Stimulated activated CD8-positive, alpha-beta memory T cell treated with anti-CD3 and anti-CD28 coated beads, Interleukin-2, amount 100 ng/mL, for 48 hours (primary cell): Measurements from ENCODE around the gene TMOD3.
"Not testable (repeated sequence)": the region's sequence is repeated elsewhere in the genome, so short reads cannot be mapped to it uniquely, and the experiment has no call there.

ENCODE experiments used
- DNase-seq, 2 donors: peaks; one replicate each; pipeline ENCODE4 v3.0.0-alpha.2; 2020; ENCODE audit warnings: low read depth in 2 of 2

Gene TMOD3

DNA sequence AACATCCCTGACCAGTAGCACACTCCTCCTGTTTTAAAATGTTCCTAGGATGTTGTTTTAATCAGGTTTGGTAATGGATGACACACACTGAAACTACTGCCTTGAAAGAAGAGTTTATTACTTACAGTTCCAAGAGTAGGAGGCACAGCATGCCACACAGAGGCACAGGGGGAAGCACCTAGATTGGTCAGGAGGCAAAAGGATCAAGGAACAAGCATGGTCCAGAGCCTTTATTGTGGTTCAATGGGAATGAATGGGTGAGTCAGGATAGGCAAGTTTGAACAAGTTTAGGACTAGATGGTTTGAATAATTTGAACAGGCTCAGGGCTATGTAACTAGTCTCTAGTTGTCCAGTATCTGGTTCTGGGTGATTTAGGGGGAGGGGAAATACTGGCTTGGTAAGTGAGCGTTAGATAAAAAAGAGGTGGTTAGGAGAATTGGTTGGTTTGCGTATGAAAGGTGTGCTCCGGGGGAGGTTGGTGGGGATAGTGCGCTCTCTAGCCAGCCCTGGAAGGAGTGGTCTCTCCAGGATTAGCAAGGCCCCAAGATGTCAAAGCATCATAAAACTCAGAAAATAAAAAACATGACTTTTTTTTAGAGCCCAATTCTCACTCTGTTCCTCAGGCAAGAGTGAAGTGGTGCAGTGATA is 35.1 kb downstream of the TMOD3 start:
- no peak for DNase-seq

DNA sequence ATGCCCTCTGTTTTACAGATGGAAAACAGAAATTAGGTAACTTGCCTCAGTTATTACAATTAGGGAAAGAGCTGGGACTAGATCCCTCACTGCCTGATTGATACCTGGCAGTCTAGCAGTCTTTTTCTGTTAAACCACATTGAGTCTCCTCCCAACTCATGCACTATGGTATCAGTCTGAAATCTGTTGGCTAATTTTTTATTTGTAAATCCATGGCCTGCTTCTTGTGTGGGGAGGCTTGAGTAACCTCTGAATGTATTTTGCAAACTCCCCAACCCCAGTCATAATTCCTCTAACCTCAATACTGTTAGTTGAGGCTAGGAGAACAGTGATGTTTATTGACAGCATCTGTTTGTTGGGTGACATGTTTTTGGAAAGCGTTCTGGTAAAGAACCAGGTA is 35.9 kb downstream of the TMOD3 start:
- no peak for DNase-seq

DNA sequence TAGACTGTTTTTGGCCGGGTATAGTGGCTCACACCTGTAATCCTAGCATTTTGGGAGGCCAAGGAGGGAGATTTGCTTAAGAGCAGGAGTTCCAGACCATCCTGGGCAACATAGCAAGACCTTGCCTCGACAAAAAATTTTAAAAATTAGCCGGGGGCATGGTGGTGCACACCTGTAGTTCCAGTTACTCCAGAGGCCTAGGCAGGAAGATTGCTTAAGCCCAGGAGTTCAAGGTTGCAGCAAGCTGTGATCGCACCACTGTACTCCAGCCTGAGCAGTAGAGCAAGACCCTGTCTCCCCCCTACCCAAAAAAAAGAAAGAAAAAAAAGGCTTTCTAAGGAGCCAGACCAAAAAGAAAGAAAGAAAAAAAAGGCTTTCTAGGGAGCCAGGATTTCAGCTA is 36.7 kb downstream of the TMOD3 start:
- DNase-seq = no peak

DNA sequence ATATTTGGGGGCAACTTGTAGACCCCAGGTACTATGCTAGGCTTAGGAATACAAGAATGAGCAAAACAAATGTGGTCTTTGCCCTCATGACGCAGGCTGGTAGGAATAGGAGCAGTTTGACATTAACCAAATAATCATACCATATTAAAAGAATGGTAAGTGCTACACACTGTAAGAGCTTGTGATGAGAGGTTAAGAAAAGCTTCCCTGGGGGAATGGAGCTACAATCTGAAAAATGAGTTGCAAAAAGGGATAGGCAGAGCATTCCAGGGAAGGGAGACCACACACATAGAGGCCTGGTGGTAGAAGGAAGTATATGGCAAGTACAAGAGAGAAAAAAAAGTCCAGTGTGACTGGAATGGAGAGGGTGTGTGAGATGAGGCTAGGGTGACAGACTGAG is 37.3 kb downstream of the TMOD3 start:
- DNase-seq = no peak

DNA sequence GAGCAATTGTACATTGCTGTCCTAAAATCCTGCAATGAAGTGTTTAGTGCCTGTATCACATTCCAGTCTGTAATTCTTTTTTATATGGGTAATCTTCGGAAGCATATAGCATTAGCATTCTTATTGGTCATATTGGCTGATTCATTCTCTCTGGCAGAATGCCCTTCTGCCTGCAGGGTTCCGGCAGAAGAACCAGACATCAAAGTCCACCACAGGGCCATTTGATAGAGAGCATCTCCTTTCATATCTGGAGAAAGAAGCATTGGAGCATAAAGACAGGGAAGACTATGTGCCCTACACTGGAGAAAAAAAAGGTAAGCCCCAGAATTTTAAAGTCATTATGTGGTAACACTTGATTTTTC is 39.6 kb downstream of the TMOD3 start:
- DNase-seq = no peak

DNA sequence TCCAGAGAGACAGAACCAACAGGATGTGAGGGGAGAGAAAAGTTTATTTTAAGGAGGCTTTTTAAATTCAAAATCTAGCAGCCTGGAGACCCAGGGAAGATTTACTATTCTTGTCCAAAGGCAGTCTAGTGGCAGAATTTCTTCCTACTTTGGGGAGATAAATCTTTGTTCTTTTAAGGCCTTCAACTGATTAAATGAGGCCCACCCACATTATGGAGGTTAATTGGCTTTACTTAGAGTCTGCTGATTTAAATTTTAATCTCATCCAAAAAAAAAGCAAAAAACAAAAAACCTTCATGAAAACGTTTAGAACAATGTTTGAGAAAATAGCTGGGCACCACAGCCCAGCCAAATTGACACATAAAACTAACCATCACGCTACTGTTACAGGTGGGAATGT is 41.3 kb downstream of the TMOD3 start:
- DNase-seq = no peak

DNA sequence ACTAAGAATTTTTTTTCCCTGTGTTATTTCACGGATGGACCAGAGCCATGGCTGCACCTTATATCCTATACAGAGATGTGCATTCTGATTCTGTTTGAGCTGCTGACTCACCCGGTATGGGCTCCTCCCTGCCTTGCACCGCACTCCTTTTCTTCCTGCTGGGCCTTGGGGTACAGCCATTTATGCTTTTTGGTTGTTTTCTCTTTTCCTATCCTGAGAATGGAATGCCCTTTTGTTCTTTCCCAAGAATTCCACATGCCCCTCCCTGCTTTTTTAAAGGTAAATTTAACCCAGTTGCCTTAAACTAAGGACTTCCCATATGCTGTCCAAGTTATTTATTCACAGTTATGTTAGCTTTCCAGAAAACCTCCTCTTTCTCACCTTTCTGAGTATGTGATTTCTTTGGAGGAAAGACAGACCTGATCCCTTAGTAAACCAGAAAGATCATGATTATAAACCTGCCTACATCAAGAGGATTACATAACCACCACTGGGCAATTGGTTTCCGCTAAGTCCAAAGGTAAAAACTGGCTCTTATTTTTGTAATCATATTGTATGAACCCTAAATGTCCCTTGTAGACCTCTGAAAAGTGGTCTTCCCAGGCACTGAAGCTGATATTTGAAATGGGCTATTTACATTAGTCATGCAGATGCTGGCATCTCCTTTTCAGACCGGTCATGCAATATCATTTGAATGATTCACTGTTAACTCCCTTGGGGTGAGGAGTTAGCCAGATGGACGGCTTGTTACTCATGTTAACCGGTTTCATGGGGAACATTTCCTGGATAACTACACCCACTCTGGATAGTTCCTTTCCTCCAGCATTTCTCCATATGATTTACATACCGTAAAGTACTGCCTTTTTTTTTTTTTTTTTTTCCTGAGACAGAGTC is 45.5 kb downstream of the TMOD3 start:
- no peak for DNase-seq

DNA sequence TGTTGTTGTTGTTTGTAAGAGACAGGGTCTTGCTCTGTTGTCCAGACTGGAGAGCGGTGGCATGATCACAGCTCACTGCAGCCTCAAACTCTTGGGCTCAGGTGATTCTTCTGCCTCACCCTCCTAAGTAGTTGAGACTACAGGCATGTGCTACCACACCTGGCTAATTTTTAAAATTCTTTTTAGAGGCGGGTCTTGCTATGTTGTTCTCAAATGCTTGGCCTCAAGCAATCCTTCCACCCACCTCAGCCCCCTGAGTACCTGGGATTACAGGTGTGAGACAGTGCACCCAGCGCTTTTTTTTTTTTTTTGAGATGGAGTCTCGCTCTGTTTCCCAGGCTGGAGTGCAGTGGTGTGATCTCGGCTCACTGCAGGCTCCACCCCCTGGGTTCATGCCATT is 46.7 kb downstream of the TMOD3 start:
- DNase-seq = no peak

DNA sequence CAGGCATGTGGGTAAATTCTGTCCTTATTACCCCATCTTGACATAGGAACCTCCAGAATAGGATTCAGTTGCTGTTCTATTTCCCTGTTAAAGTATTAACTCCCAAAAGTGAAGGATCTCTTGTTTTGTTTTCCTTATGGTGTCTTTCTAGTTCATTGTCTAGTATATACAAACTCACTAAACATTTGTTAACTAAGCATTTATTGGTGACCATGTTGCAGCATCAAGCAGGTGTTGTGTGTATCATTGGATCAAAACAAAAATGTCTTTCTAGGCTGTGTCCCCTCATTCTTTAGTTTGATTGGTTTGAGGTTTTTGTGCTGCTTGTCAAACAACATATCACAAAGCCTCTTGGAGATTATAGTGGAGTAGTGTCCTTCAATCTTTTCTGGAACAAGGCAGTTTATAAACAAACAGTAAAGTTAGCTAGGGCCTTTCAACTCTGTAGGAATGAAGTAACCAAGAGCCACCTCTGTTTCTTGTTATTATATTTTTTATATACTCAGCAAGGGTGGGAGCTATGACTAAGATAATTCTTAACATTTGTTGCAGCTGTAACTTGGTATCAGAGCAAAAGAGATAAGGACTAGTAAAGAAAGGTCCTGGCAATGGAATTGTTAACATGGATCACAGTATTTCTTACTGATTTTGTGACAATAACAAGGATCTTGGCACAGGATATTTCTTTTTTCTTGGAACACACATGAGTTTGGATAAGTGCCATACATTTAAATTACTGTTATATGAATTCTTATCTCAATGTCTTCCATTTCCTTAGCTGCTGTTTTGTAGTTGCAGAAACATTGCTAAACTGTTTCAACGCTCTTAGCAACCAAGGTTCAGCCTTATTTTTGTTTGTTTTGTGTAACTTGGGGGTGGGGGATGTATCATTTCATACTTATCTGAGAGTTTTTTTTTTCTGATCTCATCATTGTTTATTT is 49.3 kb downstream of the TMOD3 start:
- DNase-seq = no peak

DNA sequence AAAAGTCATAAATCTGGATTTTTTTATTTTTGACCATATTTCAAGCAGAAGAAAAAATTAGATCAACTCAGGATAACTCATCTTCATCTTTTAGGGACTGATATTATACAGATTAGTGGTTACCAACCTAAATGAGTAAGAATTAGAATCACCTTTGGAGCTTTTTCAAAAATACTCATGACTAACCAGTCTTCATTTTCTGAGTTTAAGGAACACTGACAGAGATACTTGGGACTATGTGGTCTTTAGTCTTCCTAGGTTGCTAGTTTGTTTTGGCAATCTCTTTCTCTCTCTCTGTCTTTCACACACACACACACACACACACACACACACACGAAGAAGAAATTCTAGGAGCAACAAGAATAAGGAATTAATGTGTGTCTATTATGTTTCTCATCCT is 50.1 kb downstream of the TMOD3 start:
- no peak for DNase-seq

DNA sequence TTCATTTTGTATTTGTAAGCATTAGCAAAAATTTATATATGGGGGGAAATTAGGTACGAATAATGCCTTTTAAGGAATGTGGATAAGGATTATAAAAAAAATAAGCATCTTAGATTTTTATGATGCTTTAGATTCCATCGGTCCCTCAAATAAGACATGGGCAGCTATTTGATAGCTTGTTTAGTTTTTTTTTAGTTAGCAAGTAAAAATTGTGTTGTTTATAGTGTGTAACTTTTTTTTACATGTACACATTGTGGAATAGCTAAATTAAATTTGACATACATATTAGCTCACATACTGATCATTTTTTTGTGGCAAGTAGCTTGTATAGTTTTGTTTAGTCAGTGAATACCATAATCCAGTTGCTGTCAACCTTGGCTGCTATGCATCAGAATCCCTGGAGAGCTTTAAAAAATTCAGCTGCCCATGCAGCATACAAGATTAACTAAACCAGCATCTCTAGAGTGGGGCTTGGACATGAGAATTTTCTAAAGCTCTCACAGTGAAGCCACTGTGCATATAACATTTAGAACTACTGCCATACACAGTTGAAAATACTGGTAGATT is 53.9 kb downstream of the TMOD3 start:
- no peak for DNase-seq

DNA sequence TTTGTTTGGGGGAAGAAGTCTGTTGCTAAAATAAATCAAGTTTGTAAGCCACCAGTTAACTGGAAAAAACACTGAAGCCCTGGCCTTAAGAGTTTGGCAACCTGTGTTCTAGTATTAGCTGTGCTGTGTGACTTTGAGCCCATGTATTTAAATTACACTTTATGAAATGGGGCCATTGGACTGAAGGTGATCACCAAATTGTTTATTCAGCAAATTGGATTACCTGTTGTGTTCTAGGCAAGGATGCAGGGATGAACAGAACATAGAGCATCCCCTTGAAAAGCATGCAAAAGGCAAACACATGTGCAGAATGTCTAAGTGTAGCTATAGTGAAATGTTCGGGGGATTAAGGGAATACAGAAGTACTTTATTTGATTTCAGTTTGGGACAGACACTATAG is 54.6 kb downstream of the TMOD3 start:
- no peak for DNase-seq

DNA sequence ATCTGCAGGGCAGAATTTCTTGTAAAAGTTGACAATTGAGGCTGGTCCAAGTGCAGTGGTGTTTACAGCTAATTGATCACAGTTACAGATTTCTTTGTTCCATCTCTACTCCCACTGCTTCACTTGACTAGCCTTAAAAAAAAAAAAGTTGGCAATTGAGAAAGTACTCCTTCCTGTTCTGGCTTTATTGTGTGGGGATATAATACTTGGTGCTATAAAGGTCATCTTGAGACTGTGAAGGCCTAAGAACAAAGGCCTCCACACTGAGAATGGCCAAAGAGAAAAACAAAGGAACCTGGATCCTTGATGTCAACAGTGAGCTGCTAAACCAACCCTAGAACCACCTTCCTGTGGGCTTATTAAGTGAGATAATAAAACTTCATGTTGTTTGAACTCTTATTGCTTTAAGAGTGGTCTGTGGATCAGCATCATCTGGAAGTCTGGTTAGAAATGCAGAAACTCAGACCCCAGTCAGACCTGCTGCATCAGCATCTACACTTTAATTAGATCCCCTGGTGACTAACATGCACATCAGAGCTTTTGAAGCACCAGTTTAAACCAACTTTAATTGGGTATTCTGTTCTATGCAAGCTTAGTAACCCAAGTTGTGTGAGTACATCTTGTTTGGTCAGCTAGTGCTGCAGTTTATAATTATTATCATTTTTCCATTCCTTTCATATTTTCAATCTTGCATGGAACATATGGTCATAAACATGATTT is 55.2 kb downstream of the TMOD3 start:
- no peak for DNase-seq

DNA sequence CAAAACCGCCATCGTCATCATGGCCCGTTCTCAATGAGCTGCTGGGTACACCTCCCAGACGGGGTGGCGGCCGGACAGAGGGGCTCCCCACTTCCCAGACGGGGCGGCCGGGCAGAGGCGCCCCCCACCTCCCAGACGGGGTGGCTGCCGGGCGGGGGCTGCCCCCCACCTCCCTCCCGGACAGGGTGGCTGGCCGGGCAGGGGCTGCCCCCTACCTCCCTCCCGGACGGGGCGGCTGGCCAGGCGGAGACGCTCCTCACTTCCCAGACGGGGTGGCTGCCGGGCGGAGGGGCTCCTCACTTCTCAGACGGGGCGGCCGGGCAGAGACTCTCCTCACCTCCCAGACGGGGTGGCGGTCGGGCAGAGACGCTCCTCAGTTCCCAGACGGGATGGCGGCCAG is 56.3 kb downstream of the TMOD3 start:
- DNase-seq = not testable (repeated sequence)

DNA sequence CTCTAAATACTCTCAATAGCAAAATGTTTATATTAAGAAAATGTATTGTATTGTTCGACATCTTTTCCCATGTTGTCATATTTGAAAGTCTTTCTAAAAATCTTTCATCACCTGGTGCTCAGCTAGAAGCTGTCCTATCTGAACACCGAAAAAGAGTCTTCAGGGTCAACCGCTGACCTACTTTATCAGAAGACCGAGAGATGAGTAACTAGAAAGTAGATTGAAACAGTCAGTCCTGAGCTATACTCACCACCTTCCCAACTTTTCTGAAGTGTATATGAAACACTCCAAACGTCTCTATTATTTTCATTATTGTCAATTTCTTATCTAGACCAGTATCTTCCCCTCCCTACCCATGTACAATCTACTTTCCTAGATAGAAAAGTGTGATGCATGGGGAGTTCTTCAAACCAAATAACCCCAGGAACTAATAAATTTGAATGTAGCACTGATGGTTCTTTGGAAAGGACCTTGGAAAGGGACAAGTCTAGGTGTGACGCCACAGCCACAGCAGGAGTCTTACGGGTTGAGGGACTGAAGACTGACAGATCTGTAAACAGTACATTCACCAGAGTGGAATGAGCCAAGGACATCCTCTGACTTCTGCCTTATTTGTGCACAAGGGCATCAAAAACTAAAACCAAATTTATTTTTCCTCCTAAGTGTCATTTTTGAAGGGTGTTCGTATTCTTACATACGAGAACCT is 58.6 kb downstream of the TMOD3 start:
- no peak for DNase-seq

DNA sequence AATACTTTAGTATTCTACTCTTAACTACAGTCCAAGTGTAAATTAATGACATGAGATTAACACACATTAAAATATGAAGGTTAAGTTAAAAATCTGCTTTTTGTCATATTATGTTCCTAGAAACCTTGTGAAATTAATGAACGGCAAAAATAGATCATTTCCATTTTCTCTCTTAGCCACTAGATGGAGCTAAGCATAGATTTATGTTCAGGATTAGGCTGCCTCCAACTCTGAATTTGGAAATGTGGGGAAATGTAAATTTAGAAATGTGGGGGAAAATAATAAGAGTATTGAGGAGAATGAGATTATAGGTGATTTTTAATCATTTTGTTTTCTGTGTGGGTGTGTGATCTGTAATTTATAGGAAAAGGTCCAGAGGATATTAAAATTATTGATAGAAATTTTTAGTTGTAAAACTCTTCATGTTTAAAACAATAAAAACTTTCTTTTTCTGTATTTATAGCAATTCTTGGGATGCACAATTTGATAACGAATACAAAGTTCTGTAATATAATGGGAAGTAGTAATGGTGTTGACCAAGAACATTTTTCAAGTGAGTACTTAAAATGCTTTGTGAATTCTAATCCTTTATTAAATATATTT is 59.2 kb downstream of the TMOD3 start:
- DNase-seq = no peak

DNA sequence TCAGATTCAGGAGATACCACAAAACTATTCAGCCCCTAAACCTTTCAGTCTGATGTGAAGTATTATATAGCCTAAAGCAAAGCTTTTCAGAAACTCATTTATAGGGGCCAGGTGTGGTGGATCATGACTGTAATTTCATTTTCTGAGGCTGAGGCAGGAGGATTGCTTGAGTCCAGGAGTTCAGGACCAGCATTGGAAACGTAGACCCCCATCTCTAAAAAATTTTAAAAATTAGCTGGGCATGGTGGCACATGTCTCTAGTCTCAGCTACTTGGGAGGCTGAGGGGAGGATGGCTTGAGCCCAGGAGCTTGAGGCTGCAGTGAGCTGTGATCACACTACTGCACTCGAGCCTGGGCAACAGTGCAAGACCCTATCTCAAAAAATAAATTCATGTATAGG is 60.0 kb downstream of the TMOD3 start:
- DNase-seq = no peak

DNA sequence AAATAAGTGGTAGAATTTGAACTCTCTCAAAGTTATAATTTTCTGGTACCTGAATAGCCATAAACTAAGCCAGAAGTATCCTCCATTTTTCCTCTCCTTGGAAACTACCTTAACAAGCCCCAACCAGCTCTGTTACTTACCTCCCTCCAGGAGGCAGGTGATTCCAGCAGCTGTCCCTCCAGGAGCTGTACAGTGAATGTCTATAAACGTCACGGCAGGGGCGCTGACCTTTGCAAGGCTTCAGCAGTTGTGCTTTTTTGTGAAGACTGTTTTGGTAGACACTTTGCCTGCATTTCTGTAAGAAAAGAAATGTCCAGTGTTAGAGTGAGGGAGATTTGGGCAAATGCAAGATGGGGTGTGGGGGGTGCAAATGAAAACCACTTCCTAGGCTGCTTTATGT is 75.0 kb downstream of the TMOD3 start:
- DNase-seq = no peak

DNA sequence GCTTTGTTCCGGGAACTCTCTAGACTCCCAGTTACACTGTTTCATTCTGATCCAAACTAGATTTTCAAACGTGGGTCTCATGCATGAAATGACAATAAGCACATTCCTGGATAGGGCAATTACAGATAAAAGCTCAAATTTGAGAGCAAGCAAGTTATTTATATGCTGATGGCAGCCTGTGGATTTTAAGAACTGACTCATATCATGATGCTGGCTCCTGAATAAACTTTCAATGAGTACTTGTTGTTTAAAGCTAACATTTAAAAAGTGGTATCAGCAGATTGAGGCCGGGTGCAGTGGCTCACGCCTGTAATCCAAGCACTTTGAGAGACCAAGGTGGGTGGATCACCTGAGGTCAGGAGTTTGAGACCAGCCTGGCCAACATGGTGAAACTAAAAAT is 75.5 kb downstream of the TMOD3 start:
- no peak for DNase-seq

DNA sequence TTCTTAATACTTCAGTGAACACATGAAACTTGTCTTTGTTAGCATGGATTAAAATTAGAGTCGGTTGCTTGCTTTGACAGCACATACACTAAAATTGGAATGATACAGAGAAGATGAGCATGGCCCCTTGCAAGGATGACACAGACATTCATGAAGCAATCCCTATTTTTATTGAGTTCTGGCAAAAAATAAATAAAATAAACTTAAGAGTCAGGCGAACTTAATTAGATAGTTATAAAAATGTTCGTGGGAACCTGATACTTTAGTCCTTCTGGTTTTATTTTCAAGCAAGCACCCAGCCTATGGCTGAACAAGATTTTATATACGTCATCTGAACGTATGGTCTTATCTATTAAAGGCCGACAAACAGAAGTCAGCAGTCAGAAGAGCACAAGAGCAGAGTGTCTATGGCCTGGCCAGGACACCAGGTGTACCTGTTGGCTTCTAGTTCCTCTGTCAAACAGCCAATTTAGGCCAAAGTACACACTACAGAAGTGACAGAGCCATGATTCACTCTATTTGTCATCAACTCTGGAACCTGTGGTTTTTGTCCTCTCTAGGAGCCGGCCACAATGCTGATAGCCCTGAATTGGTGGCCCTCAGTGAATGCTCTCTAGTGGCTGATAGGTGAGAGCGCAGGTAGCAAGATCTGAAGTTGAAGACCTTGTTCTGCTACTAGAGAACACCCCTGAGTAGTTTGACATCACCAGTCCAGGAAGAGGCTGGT is 77.8 kb downstream of the TMOD3 start:
- DNase-seq = peak in 1 of 2 donors; percentile 1
